Measurements from ENCODE around the gene KCNK7. TPM values are rescaled to one million over a fixed set of nuclear protein-coding genes. Genes with fewer than 3 reads are reported as not detected.

Gene KCNK7
- total and polyA plus RNA-seq, 2 experiments from 2014 or later: 0.60 TPM; not detected in 1

DNA sequence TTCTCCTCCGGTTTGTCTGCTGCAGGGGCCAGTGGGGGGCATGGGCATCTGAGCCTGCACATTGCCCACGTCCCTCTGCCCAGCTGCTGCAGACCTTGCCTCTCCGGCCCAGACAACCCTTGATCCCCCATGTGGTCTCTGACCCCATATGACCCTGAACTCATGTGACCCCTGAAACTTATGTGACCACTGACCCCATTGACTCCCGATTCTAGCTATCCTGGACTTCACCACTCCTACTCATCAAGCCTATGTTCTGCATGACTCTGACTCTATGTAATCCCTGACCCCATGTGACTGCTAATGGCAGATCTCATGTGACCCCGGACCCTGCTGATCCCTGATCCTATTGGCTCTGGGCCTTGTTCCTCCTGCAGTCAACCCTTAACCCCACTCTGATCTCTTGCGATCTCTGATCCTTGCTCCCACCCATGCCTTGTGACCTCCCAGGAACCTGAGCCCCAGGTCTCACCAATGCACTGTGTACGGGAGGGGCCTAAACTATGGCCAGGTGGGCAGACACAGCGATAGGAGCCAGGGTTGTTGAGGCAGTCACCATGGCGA, 43.1 kb downstream of the KCNK7 start:
- H3K27me3 ChIP-seq (ENCODE audit: insufficient read depth): peaks cover 74% of the 10 kb centered on the region
- Mint-ChIP-seq H3K27ac (no peak overlapping the region), H3K9me3 (no peaks in the 10 kb centered on the region), H3K4me1 (peaks cover 56% of the 10 kb centered on the region), H3K4me3 (peak overlapping the region; percentile 11; the same call in 1 of the 3 replicates), H3K27me3 (ENCODE audit: insufficient read depth, low read depth, poor library complexity) (peaks cover 49% of the 10 kb centered on the region), H3K36me3 (ENCODE audit: low read depth) (no peaks in the 10 kb centered on the region; the same call in 2 of the 3 replicates)
- peaks cover 24% of the 10 kb centered on the region; the same call in 1 of the 2 replicates for H3K4me1 ChIP-seq (ENCODE audit: insufficient read depth)
- H4K20me1 ChIP-seq (replicated peaks; ENCODE audit: insufficient read depth): no peaks in the 10 kb centered on the region; the same call in 1 of the 2 replicates
- ATAC-seq: peak; percentile 1; the same call in 1 of the 3 replicates
- DNase-seq (ENCODE audit: low spot score): peak; percentile 52
- H3K27ac ChIP-seq (ENCODE audit: low read depth): no peak overlapping the region
- H3K4me3 ChIP-seq: no peak overlapping the region
- H3K9me2 ChIP-seq (ENCODE audit: insufficient read depth): no peaks in the 10 kb centered on the region
- H3K36me3 ChIP-seq (ENCODE audit: insufficient read depth): no peaks in the 10 kb centered on the region
- H3F3A ChIP-seq (replicated peaks; ENCODE audit: low read depth): peaks cover 27% of the 10 kb centered on the region; the same call in 1 of the 2 replicates
- TF ChIP-seq EZH2phosphoT487 (IDR thresholded peaks at IDR 0.05; ENCODE audit: unreplicated experiment): no peak
- TF ChIP-seq EZH2 (IDR thresholded peaks at IDR 0.05; ENCODE audit: low read depth, unreplicated experiment): no peak
- TF ChIP-seq POLR2AphosphoS5 (IDR thresholded peaks at IDR 0.05; ENCODE audit: low read depth): no peak
- TF ChIP-seq NANOG (IDR thresholded peaks at IDR 0.05; ENCODE audit: borderline replicate concordance): no peak
- TF ChIP-seq, protein P1, sequence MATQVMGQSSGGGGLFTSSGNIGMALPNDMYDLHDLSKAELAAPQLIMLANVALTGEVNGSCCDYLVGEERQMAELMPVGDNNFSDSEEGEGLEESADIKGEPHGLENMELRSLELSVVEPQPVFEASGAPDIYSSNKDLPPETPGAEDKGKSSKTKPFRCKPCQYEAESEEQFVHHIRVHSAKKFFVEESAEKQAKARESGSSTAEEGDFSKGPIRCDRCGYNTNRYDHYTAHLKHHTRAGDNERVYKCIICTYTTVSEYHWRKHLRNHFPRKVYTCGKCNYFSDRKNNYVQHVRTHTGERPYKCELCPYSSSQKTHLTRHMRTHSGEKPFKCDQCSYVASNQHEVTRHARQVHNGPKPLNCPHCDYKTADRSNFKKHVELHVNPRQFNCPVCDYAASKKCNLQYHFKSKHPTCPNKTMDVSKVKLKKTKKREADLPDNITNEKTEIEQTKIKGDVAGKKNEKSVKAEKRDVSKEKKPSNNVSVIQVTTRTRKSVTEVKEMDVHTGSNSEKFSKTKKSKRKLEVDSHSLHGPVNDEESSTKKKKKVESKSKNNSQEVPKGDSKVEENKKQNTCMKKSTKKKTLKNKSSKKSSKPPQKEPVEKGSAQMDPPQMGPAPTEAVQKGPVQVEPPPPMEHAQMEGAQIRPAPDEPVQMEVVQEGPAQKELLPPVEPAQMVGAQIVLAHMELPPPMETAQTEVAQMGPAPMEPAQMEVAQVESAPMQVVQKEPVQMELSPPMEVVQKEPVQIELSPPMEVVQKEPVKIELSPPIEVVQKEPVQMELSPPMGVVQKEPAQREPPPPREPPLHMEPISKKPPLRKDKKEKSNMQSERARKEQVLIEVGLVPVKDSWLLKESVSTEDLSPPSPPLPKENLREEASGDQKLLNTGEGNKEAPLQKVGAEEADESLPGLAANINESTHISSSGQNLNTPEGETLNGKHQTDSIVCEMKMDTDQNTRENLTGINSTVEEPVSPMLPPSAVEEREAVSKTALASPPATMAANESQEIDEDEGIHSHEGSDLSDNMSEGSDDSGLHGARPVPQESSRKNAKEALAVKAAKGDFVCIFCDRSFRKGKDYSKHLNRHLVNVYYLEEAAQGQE (IDR thresholded peaks at IDR 0.05; ENCODE audit: unreplicated experiment): no peak
- TF ChIP-seq, protein P2, sequence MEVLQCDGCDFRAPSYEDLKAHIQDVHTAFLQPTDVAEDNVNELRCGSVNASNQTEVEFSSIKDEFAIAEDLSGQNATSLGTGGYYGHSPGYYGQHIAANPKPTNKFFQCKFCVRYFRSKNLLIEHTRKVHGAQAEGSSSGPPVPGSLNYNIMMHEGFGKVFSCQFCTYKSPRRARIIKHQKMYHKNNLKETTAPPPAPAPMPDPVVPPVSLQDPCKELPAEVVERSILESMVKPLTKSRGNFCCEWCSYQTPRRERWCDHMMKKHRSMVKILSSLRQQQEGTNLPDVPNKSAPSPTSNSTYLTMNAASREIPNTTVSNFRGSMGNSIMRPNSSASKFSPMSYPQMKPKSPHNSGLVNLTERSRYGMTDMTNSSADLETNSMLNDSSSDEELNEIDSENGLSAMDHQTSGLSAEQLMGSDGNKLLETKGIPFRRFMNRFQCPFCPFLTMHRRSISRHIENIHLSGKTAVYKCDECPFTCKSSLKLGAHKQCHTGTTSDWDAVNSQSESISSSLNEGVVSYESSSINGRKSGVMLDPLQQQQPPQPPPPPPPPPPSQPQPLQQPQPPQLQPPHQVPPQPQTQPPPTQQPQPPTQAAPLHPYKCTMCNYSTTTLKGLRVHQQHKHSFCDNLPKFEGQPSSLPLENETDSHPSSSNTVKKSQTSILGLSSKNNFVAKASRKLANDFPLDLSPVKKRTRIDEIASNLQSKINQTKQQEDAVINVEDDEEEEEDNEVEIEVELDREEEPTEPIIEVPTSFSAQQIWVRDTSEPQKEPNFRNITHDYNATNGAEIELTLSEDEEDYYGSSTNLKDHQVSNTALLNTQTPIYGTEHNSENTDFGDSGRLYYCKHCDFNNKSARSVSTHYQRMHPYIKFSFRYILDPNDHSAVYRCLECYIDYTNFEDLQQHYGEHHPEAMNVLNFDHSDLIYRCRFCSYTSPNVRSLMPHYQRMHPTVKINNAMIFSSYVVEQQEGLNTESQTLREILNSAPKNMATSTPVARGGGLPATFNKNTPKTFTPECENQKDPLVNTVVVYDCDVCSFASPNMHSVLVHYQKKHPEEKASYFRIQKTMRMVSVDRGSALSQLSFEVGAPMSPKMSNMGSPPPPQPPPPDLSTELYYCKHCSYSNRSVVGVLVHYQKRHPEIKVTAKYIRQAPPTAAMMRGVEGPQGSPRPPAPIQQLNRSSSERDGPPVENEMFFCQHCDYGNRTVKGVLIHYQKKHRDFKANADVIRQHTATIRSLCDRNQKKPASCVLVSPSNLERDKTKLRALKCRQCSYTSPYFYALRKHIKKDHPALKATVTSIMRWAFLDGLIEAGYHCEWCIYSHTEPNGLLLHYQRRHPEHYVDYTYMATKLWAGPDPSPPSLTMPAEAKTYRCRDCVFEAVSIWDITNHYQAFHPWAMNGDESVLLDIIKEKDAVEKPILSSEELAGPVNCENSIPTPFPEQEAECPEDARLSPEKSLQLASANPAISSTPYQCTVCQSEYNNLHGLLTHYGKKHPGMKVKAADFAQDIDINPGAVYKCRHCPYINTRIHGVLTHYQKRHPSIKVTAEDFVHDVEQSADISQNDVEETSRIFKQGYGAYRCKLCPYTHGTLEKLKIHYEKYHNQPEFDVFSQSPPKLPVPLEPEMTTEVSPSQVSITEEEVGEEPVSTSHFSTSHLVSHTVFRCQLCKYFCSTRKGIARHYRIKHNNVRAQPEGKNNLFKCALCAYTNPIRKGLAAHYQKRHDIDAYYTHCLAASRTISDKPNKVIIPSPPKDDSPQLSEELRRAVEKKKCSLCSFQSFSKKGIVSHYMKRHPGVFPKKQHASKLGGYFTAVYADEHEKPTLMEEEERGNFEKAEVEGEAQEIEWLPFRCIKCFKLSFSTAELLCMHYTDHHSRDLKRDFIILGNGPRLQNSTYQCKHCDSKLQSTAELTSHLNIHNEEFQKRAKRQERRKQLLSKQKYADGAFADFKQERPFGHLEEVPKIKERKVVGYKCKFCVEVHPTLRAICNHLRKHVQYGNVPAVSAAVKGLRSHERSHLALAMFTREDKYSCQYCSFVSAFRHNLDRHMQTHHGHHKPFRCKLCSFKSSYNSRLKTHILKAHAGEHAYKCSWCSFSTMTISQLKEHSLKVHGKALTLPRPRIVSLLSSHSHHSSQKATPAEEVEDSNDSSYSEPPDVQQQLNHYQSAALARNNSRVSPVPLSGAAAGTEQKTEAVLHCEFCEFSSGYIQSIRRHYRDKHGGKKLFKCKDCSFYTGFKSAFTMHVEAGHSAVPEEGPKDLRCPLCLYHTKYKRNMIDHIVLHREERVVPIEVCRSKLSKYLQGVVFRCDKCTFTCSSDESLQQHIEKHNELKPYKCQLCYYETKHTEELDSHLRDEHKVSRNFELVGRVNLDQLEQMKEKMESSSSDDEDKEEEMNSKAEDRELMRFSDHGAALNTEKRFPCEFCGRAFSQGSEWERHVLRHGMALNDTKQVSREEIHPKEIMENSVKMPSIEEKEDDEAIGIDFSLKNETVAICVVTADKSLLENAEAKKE (CRISPR knock-in tag; IDR thresholded peaks at IDR 0.05): no peak
- TF ChIP-seq, protein P3, sequence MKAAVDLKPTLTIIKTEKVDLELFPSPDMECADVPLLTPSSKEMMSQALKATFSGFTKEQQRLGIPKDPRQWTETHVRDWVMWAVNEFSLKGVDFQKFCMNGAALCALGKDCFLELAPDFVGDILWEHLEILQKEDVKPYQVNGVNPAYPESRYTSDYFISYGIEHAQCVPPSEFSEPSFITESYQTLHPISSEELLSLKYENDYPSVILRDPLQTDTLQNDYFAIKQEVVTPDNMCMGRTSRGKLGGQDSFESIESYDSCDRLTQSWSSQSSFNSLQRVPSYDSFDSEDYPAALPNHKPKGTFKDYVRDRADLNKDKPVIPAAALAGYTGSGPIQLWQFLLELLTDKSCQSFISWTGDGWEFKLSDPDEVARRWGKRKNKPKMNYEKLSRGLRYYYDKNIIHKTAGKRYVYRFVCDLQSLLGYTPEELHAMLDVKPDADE (IDR thresholded peaks at IDR 0.05): no peak
- no peak for TF ChIP-seq STAT1 (IDR thresholded peaks at IDR 0.05; ENCODE audit: unreplicated experiment)
- TF ChIP-seq JUNB (IDR thresholded peaks at IDR 0.05; ENCODE audit: unreplicated experiment): no peak
- TF ChIP-seq, protein P4, sequence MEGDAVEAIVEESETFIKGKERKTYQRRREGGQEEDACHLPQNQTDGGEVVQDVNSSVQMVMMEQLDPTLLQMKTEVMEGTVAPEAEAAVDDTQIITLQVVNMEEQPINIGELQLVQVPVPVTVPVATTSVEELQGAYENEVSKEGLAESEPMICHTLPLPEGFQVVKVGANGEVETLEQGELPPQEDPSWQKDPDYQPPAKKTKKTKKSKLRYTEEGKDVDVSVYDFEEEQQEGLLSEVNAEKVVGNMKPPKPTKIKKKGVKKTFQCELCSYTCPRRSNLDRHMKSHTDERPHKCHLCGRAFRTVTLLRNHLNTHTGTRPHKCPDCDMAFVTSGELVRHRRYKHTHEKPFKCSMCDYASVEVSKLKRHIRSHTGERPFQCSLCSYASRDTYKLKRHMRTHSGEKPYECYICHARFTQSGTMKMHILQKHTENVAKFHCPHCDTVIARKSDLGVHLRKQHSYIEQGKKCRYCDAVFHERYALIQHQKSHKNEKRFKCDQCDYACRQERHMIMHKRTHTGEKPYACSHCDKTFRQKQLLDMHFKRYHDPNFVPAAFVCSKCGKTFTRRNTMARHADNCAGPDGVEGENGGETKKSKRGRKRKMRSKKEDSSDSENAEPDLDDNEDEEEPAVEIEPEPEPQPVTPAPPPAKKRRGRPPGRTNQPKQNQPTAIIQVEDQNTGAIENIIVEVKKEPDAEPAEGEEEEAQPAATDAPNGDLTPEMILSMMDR (conservative IDR thresholded peaks at IDR 0.05; ENCODE audit: low read depth in 2 of 2): no peak
- no peak for TF ChIP-seq CREB1 (CRISPR knock-in tag; IDR thresholded peaks at IDR 0.05; ENCODE audit: low read depth)
- no peak for TF ChIP-seq ZNF114 (CRISPR knock-in tag; IDR thresholded peaks at IDR 0.05)
- TF ChIP-seq ZNF331 (CRISPR knock-in tag; IDR thresholded peaks at IDR 0.05; ENCODE audit: low read depth): no peak
- H3K4me2 ChIP-seq: peak overlapping the region; percentile 66; the same call in 1 of the 2 replicates
- H3K79me2 ChIP-seq (replicated peaks; ENCODE audit: insufficient read depth): no peaks in the 10 kb centered on the region
- no peak overlapping the region for H2AFZ ChIP-seq

All from GM23338 (cell line).